NCI-H187 treated with DMSO at 0.1 percent for 48 hours (cell line): Measurements from ENCODE around the gene CELSR2.

ENCODE experiments used
- DNase-seq: peaks from one replicate; lab custom pipeline; 2025; lab: John Stamatoyannopoulos, UW

The CELSR2 gene

GRCh38 chr1:109306832-109307273, 57.5 kb downstream of the CELSR2 start, which contains the start of gene MYBPHL:
Gene MYBPHL (minus strand): TSS chr1:109307011. CDS start chr1:109306991, 20 bp downstream.
- DNase-seq = no peak

- DNase-seq = peak; percentile 67
These were observed 58.1 kb downstream of the CELSR2 start for GRCh38 chr1:109307274-109308021.

GRCh38 chr1:109309347-109309746, 60.0 kb downstream of the CELSR2 start:
- DNase-seq = no peak

GRCh38 chr1:109312246-109312645, 62.9 kb downstream of the CELSR2 start:
- no peak for DNase-seq

- no peak for DNase-seq
These were observed 63.8 kb downstream of the CELSR2 start for GRCh38 chr1:109312978-109313775.

- DNase-seq = no peak
These were observed 65.5 kb downstream of the CELSR2 start for GRCh38 chr1:109314795-109315194.

GRCh38 chr1:109315288-109315687, 65.9 kb downstream of the CELSR2 start:
- no peak for DNase-seq

- no peak for DNase-seq
These were observed 67.2 kb downstream of the CELSR2 start for GRCh38 chr1:109316506-109316905.

- DNase-seq = no peak
These were observed 69.8 kb downstream of the CELSR2 start for GRCh38 chr1:109319114-109319513.

GRCh38 chr1:109322974-109323373, 73.6 kb downstream of the CELSR2 start:
- no peak for DNase-seq
